Panc1 (cell line): ENCODE measurements around the gene ITGA8. TPM values are rescaled to one million over a fixed set of nuclear protein-coding genes. Genes with fewer than 3 reads are reported as not detected.

Source experiments
- ATAC-seq: fragments of 200-7000 bp; cut with Tn5 transposase; 2 replicates; pipeline ENCODE4 v1.9.1; 2020; ENCODE audit warnings: mild to moderate bottlenecking, moderate library complexity
- BruUV-seq: library from RNA; stranded (reverse); fragments of 400-500 nt; replicated peaks from 2 replicates; lab custom pipeline; 2021; lab: Mats Ljungman, UMichigan
- CTCF ChIA-PET: fragments of 300-600 bp; sonication (Branson Sonifier 250); formaldehyde crosslinking; loops from one replicate; lab custom pipeline; 2022; ENCODE audit warnings: antibody characterized with exemption; lab: Charles Lee
- POLR2A ChIA-PET: fragments of 300-600 bp; sonication (Branson Sonifier 250); formaldehyde crosslinking; loops from one replicate; lab custom pipeline; 2022; ENCODE audit warnings: antibody characterized with exemption; lab: Charles Lee
- DNase-seq: peaks from one replicate; pipeline ENCODE4 v3.0.0-alpha.2; 2010; ENCODE audit warnings: low read depth, low spot score
- H3K27ac ChIP-seq: 2 replicates; pipeline ENCODE4 v1.5.1; 2011; ENCODE audit warnings: mild to moderate bottlenecking, low read length, inconsistent platforms
- H3K27me3 ChIP-seq: fragments of 200-500 bp; sonication (Bioruptor generic); 2 replicates; pipeline ENCODE4 v1.6.0; 2014; ENCODE audit warnings: low read length, inconsistent platforms; ENCODE audit not compliant: control insufficient read depth, insufficient read depth
- H3K36me3 ChIP-seq: fragments of 200-500 bp; sonication (Bioruptor generic); 2 replicates; pipeline ENCODE4 v1.5.1; 2014; ENCODE audit warnings: inconsistent platforms, mild to moderate bottlenecking, low read length, moderate library complexity; ENCODE audit not compliant: control insufficient read depth, insufficient read depth
- H3K4me1 ChIP-seq: 2 replicates; pipeline ENCODE4 v1.5.1; 2011; ENCODE audit warnings: inconsistent platforms, mild to moderate bottlenecking, low read length, moderate library complexity; ENCODE audit not compliant: control insufficient read depth, insufficient read depth
- H3K4me3 ChIP-seq, 2 experiments: 2 replicates each; pipeline ENCODE4 v1.5.1; 2011 to 2012; ENCODE audit warnings: low read depth in 2 of 2, low read length in 2 of 2, mild to moderate bottlenecking in 2 of 2, inconsistent platforms in 1 of 2, moderate library complexity in 1 of 2
- H3K9me3 ChIP-seq: fragments of 200-500 bp; sonication (Bioruptor generic); 2 replicates; pipeline ENCODE4 v1.5.1; 2014; ENCODE audit warnings: low read depth, mild to moderate bottlenecking, inconsistent platforms, low read length, moderate library complexity; ENCODE audit not compliant: control insufficient read depth, insufficient read depth
- CTCF ChIP-seq: fragments of 450-650 bp; IDR thresholded peaks from 2 replicates; pipeline ENCODE4 v1.5.1; 2017; ENCODE audit warnings: mild to moderate bottlenecking
- POLR2AphosphoS5 ChIP-seq: IDR thresholded peaks from 2 replicates; pipeline ENCODE4 v1.6.1; 2012; ENCODE audit warnings: mild to moderate bottlenecking, low read depth, low read length, moderate library complexity
- REST ChIP-seq, 2 experiments: IDR thresholded peaks; 2 replicates each; pipeline ENCODE4 v1.6.1; 2011 to 2012; ENCODE audit warnings: low read depth in 2 of 2, control low read depth in 1 of 2, low read length in 1 of 2, mild to moderate bottlenecking in 1 of 2, moderate library complexity in 1 of 2; ENCODE audit not compliant: insufficient read depth in 1 of 2
- SIN3A ChIP-seq: IDR thresholded peaks from 2 replicates; pipeline ENCODE4 v1.6.1; 2012; ENCODE audit warnings: low read depth, mild to moderate bottlenecking, low read length, moderate library complexity, borderline replicate concordance; ENCODE audit not compliant: insufficient read depth
- TCF7L2 ChIP-seq: IDR thresholded peaks from 2 replicates; pipeline ENCODE4 v1.6.1; 2011; ENCODE audit warnings: mild to moderate bottlenecking, low read depth, low read length, inconsistent platforms
- in situ Hi-C: cut with HindIII; loops from 2 replicates; pipeline ENCODE4 v1.10.0; 2016; ENCODE audit warnings: low sequenced_read_pairs, low pct_unique_long_range_greater_than_20kb
- intact Hi-C: fragments of 100-400 bp; cut with micrococcal nuclease; formaldehyde crosslinking; loops from one replicate; pipeline ENCODE4 v1.10.0; 2022; ENCODE audit not compliant: unreplicated experiment
- total RNA-seq: library from RNA; stranded (reverse); gene quantifications from one replicate; pipeline ENCODE4 v1.2.1, GENCODE V29; 2021; ENCODE audit not compliant: unreplicated experiment

Gene ITGA8
- total RNA-seq, 1 experiment from 2014 or later = 0.18 TPM

GRCh38 chr10:15661574-15661973 is 58.1 kb downstream of the ITGA8 start:
- no TSS peak for BruUV-seq
- in situ Hi-C loops = no loop called here
- Histone ChIP-seq H3K4me1 (no peaks in the 10 kb centered on the region), H3K27me3 (no peaks in the 10 kb centered on the region), H3K4me3 (no peak overlapping the region), H3K9me3 (no peaks in the 10 kb centered on the region), H3K27ac (no peak overlapping the region), H3K36me3 (no peaks in the 10 kb centered on the region)
- POLR2A ChIA-PET = no interaction called here
- intact Hi-C loops = no loop called here
- no peak for ATAC-seq
- DNase-seq = no peak
- CTCF ChIA-PET = no interaction called here
- TF ChIP-seq CTCF (no peak), POLR2AphosphoS5 (no peak), TCF7L2 (no peak), SIN3A (no peak), REST (IDR thresholded peaks at IDR 0.05; ENCODE audit: insufficient read depth in 1 of 2, low read depth in 2 of 2, low read length in 1 of 2) (no peak)

- POLR2A ChIA-PET = no interaction called here
- no peaks in the 10 kb centered on the region for H3K4me1 ChIP-seq
- in situ Hi-C loops = no loop called here
- H3K9me3 ChIP-seq = no peaks in the 10 kb centered on the region
- intact Hi-C loops = no loop called here
- H3K27ac ChIP-seq = no peak overlapping the region
- DNase-seq (no peak), ATAC-seq (no peak)
- CTCF ChIA-PET = no interaction called here
- H3K4me3 ChIP-seq = no peak overlapping the region
- no TSS peak for BruUV-seq
- H3K27me3 ChIP-seq = no peaks in the 10 kb centered on the region
- no peaks in the 10 kb centered on the region for H3K36me3 ChIP-seq
- TF ChIP-seq TCF7L2 = no peak
- TF ChIP-seq POLR2AphosphoS5 = no peak
- no peak for TF ChIP-seq CTCF
- no peak for TF ChIP-seq SIN3A
- no peak for TF ChIP-seq REST (IDR thresholded peaks at IDR 0.05; ENCODE audit: insufficient read depth in 1 of 2, low read depth in 2 of 2, low read length in 1 of 2)
These were observed 58.7 kb downstream of the ITGA8 start for GRCh38 chr10:15660990-15661389.
